Astrocyte (in vitro differentiated cells and primary cell): ENCODE results near the gene SYCE3. TPM values are rescaled to one million over a fixed set of nuclear protein-coding genes. Genes with fewer than 3 reads are reported as not detected.

Experiments used
- DNase-seq: peaks from one replicate; pipeline ENCODE4 v3.0.0-alpha.2; 2010; ENCODE audit warnings: low read depth
- FAIRE-seq: peaks from 2 replicates; lab custom pipeline; 2011; peaks lifted over from hg19 to GRCh38; lab: Jason Lieb, UNC
- H2AFZ ChIP-seq: 2 replicates; pipeline ENCODE4 v1.6.0; 2012; ENCODE audit warnings: low read depth, low read length, inconsistent platforms
- H3K27ac ChIP-seq: 2 replicates; pipeline ENCODE4 v1.5.1; 2011; ENCODE audit warnings: low read depth, low read length, inconsistent platforms
- H3K27me3 ChIP-seq: 2 replicates; pipeline ENCODE4 v1.6.0; 2011; ENCODE audit warnings: low read length, inconsistent platforms; ENCODE audit not compliant: insufficient read depth
- H3K36me3 ChIP-seq: 2 replicates; pipeline ENCODE4 v1.5.1; 2011; ENCODE audit warnings: low read length, inconsistent platforms; ENCODE audit not compliant: insufficient read depth
- H3K4me1 ChIP-seq: 2 replicates; pipeline ENCODE4 v1.5.1; 2011; ENCODE audit warnings: low read length, inconsistent platforms; ENCODE audit not compliant: insufficient read depth
- H3K4me2 ChIP-seq: 2 replicates; pipeline ENCODE4 v1.6.0; 2012; ENCODE audit warnings: low read length, inconsistent platforms
- H3K4me3 ChIP-seq: 2 replicates; pipeline ENCODE4 v1.5.1; 2011; ENCODE audit warnings: low read depth, mild to moderate bottlenecking, low read length, inconsistent platforms; ENCODE audit not compliant: insufficient read depth
- H3K79me2 ChIP-seq: 2 replicates; pipeline ENCODE4 v1.6.0; 2012; ENCODE audit warnings: mild to moderate bottlenecking, low read length, inconsistent platforms; ENCODE audit not compliant: insufficient read depth
- H3K9ac ChIP-seq: 2 replicates; pipeline ENCODE4 v1.6.0; 2012; ENCODE audit warnings: mild to moderate bottlenecking, low read length, inconsistent platforms
- H3K9me3 ChIP-seq: 2 replicates; pipeline ENCODE4 v1.5.1; 2012; ENCODE audit warnings: low read depth, mild to moderate bottlenecking, low read length, inconsistent platforms; ENCODE audit not compliant: insufficient read depth
- H4K20me1 ChIP-seq: 2 replicates; pipeline ENCODE4 v1.6.0; 2012; ENCODE audit warnings: low read length, inconsistent platforms; ENCODE audit not compliant: insufficient read depth
- H3K27ac Mint-ChIP-seq: one replicate; pipeline ENCODE4 v1.8.0; 2021; ENCODE audit warnings: mild to moderate bottlenecking, mixed read lengths; ENCODE audit not compliant: unreplicated experiment
- H3K27me3 Mint-ChIP-seq: one replicate; pipeline ENCODE4 v1.8.0; 2021; ENCODE audit warnings: low read depth, mixed read lengths; ENCODE audit not compliant: unreplicated experiment
- H3K36me3 Mint-ChIP-seq: one replicate; pipeline ENCODE4 v1.8.0; 2021; ENCODE audit warnings: low read depth, mixed read lengths; ENCODE audit not compliant: unreplicated experiment
- H3K4me1 Mint-ChIP-seq: one replicate; pipeline ENCODE4 v1.8.0; 2021; ENCODE audit warnings: low read depth, mixed read lengths; ENCODE audit not compliant: unreplicated experiment
- H3K4me3 Mint-ChIP-seq: one replicate; pipeline ENCODE4 v1.8.0; 2021; ENCODE audit warnings: mild to moderate bottlenecking, moderate library complexity, mixed read lengths; ENCODE audit not compliant: unreplicated experiment
- H3K9me3 Mint-ChIP-seq: one replicate; pipeline ENCODE4 v1.8.0; 2021; ENCODE audit warnings: mild to moderate bottlenecking, mixed read lengths; ENCODE audit not compliant: unreplicated experiment
- CTCF ChIP-seq: IDR thresholded peaks from 2 replicates; pipeline ENCODE4 v1.5.1; 2011; ENCODE audit warnings: low read depth, mild to moderate bottlenecking, inconsistent platforms, low read length, moderate library complexity; ENCODE audit not compliant: insufficient read depth
- EZH2 ChIP-seq: IDR thresholded peaks from 2 replicates; pipeline ENCODE4 v1.6.1; 2012; ENCODE audit warnings: mild to moderate bottlenecking, low read length, inconsistent platforms; ENCODE audit not compliant: insufficient read depth
- total RNA-seq: library from RNA; stranded (reverse); gene quantifications from 2 replicates; pipeline ENCODE4 v1.2.1, GENCODE V29; 2021

The SYCE3 gene
- total RNA-seq, 1 donor from 2014 or later, result not detected

GRCh38 chr22:50600538-50600937, 37.8 kb upstream of the SYCE3 start, which contains the start of gene MAPK8IP2:
Gene MAPK8IP2 (plus strand): TSS chr22:50600793. CDS start chr22:50600819, 26 bp downstream.
- Histone ChIP-seq H4K20me1 (no peaks in the 10 kb centered on the region), H3K4me1 (no peaks in the 10 kb centered on the region), H2AFZ (peak within 1 kb of the TSS; percentile 18), H3K79me2 (no peaks in the 10 kb centered on the region), H3K9ac (no peak within 1 kb of the TSS), H3K4me3 (no peak within 1 kb of the TSS), H3K27ac (no peak within 1 kb of the TSS), H3K27me3 (peaks cover 18% of the 10 kb centered on the region), H3K4me2 (peak within 1 kb of the TSS; percentile 58), H3K36me3 (no peaks in the 10 kb centered on the region), H3K9me3 (no peaks in the 10 kb centered on the region)
- DNase-seq (no peak), FAIRE-seq (no peak)
- peaks cover 2% of the 10 kb centered on the region for H3K9me3 Mint-ChIP-seq
- H3K4me1 Mint-ChIP-seq, result peaks cover 8% of the 10 kb centered on the region
- no peak within 1 kb of the TSS for H3K27ac Mint-ChIP-seq
- H3K27me3 Mint-ChIP-seq, result peaks cover 43% of the 10 kb centered on the region
- H3K4me3 Mint-ChIP-seq, result peak within 1 kb of the TSS; percentile 83
- H3K36me3 Mint-ChIP-seq, result peaks cover 22% of the 10 kb centered on the region
- no peak for TF ChIP-seq EZH2
- TF ChIP-seq CTCF, result no peak

GRCh38 chr22:50599816-50600455, 37.2 kb upstream of the SYCE3 start:
- no peaks in the 10 kb centered on the region for H3K9me3 ChIP-seq
- H3K27ac ChIP-seq, result no peak overlapping the region
- H3K9me3 Mint-ChIP-seq, result peaks cover 2% of the 10 kb centered on the region
- H3K36me3 Mint-ChIP-seq, result peaks cover 24% of the 10 kb centered on the region
- H3K27ac Mint-ChIP-seq, result no peak overlapping the region
- H3K36me3 ChIP-seq, result no peaks in the 10 kb centered on the region
- TF ChIP-seq CTCF (no peak), EZH2 (no peak)
- H3K4me1 Mint-ChIP-seq, result peaks cover 10% of the 10 kb centered on the region
- no peaks in the 10 kb centered on the region for H3K79me2 ChIP-seq
- DNase-seq (no peak), FAIRE-seq (no peak)
- no peak overlapping the region for H3K9ac ChIP-seq
- H3K27me3 Mint-ChIP-seq, result peaks cover 45% of the 10 kb centered on the region
- H3K4me1 ChIP-seq, result no peaks in the 10 kb centered on the region
- H4K20me1 ChIP-seq, result no peaks in the 10 kb centered on the region
- no peak overlapping the region for H3K4me3 ChIP-seq
- H3K27me3 ChIP-seq, result peaks cover 18% of the 10 kb centered on the region
- H2AFZ ChIP-seq, result no peak overlapping the region
- peak overlapping the region; percentile 57 for H3K4me2 ChIP-seq
- peak overlapping the region; percentile 83 for H3K4me3 Mint-ChIP-seq

- H3K79me2 ChIP-seq, result no peaks in the 10 kb centered on the region
- Mint-ChIP-seq H3K4me1 (peaks cover 7% of the 10 kb centered on the region), H3K36me3 (peaks cover 21% of the 10 kb centered on the region), H3K27me3 (peaks cover 32% of the 10 kb centered on the region), H3K4me3 (no peak overlapping the region), H3K27ac (no peak overlapping the region), H3K9me3 (peaks cover 2% of the 10 kb centered on the region)
- no peak overlapping the region for H3K4me3 ChIP-seq
- H3K36me3 ChIP-seq, result no peaks in the 10 kb centered on the region
- no peak overlapping the region for H3K4me2 ChIP-seq
- no peak overlapping the region for H3K27ac ChIP-seq
- no peaks in the 10 kb centered on the region for H3K4me1 ChIP-seq
- TF ChIP-seq CTCF (no peak), EZH2 (no peak)
- FAIRE-seq (no peak), DNase-seq (no peak)
- no peak overlapping the region for H3K9ac ChIP-seq
- H3K9me3 ChIP-seq, result no peaks in the 10 kb centered on the region
- H4K20me1 ChIP-seq, result no peaks in the 10 kb centered on the region
- no peak overlapping the region for H2AFZ ChIP-seq
- peaks cover 9% of the 10 kb centered on the region for H3K27me3 ChIP-seq
Observed at GRCh38 chr22:50597097-50597496, 34.4 kb upstream of the SYCE3 start.
